Right ventricle myocardium inferior (tissue), 1 donor: ENCODE results near the gene APPBP2. TPM values are rescaled to one million over a fixed set of nuclear protein-coding genes. Genes with fewer than 3 reads are reported as not detected.
"Not testable (repeated sequence)": the region's sequence is repeated elsewhere in the genome, so short reads cannot be mapped to it uniquely, and the experiment has no call there.

Experiments
- ATAC-seq: fragments of 200-7000 bp; cut with Tn5 transposase; one replicate; pipeline ENCODE4 v1.9.1; 2020; ENCODE audit warnings: mild to moderate bottlenecking, moderate library complexity
- DNase-seq: peaks from one replicate; pipeline ENCODE4 v3.0.0; 2021; ENCODE audit errors: missing footprints
- intact Hi-C: fragments of 100-400 bp; cut with DNase I; formaldehyde crosslinking; loops from one replicate; pipeline ENCODE4 v1.11.0; 2022
- long read RNA-seq: library from polyadenylated mRNA; unstranded; transcript quantifications from one replicate; pipeline ENCODE4 v2.0.0, GENCODE V29; 2021
- total RNA-seq: library from RNA; stranded (reverse); fragmentation: NEBNext Ultra II Directional; extraction: Animal tissue kit (Norgen Biotek cat#: 25700); gene quantifications from one replicate; pipeline ENCODE4 v1.2.1, GENCODE V29; 2021
- donor health status: DM: no; HTN: yes; CAD: no; lungs with severe emphysema.

Gene APPBP2
- total RNA-seq: 16.7 TPM
- long read RNA-seq, full-length matches to known transcripts: 5 of 5 reads
- long read RNA-seq, partial matches to known transcripts: 0 of 5 reads
- long read RNA-seq, other reads (novel, unspliced or antisense): 0 of 5 reads

GRCh38 chr17:60525685-60526514 lies at the start of gene APPBP2:
TSS of gene APPBP2 (minus strand) at chr17:60526242. CDS start at chr17:60525931, 311 bp downstream.
- ATAC-seq (peak; percentile 98), DNase-seq (peak; percentile 94)
- intact Hi-C loops: loop anchor here (2.0 to 10.0 kb wide), 2 partner anchors 75 to 109 kb away; partner anchors contain the start of gene PPM1D

GRCh38 chr17:60573236-60574051 lies 47.4 kb upstream of the APPBP2 start:
- ATAC-seq: no peak
- DNase-seq: no peak

GRCh38 chr17:60565233-60565632 lies 39.2 kb upstream of the APPBP2 start:
- DNase-seq: no peak
- intact Hi-C loops: loop anchor here (5.0 kb wide), 2 partner anchors 37 to 43 kb away; partner anchors contain the start of gene PPM1D
- ATAC-seq: no peak

More at GRCh38 chr17:60573236-60574051, 47.4 kb upstream of the APPBP2 start:
- intact Hi-C loops: no loop called here

GRCh38 chr17:60563743-60564142 lies 37.7 kb upstream of the APPBP2 start:
- DNase-seq (no peak), ATAC-seq (no peak)
- intact Hi-C loops: no loop called here

- ATAC-seq: no peak
- no peak for DNase-seq
- intact Hi-C loops: no loop called here
These were observed 36.4 kb upstream of the APPBP2 start for GRCh38 chr17:60562421-60562820.

GRCh38 chr17:60560860-60561257 lies 34.8 kb upstream of the APPBP2 start:
- intact Hi-C loops: no loop called here
- ATAC-seq (no peak), DNase-seq (no peak)

GRCh38 chr17:60559995-60560859 lies 34.2 kb upstream of the APPBP2 start:
- intact Hi-C loops: no loop called here
- ATAC-seq (no peak), DNase-seq (no peak)

GRCh38 chr17:60559659-60559994 lies 33.6 kb upstream of the APPBP2 start:
- DNase-seq (no peak), ATAC-seq (no peak)
- intact Hi-C loops: no loop called here

- no peak for ATAC-seq
- no peak for DNase-seq
- intact Hi-C loops: no loop called here
These were observed 31.8 kb upstream of the APPBP2 start for GRCh38 chr17:60557805-60558204.

- intact Hi-C loops: no loop called here
- ATAC-seq: no peak
- no peak for DNase-seq
These were observed 29.7 kb upstream of the APPBP2 start for GRCh38 chr17:60555786-60556185.

- intact Hi-C loops: no loop called here
- DNase-seq: no peak
- no peak for ATAC-seq
These were observed 28.3 kb upstream of the APPBP2 start for GRCh38 chr17:60554377-60554788.

- DNase-seq, ATAC-seq, intact Hi-C loops: not testable (repeated sequence)
These were observed 26.2 kb upstream of the APPBP2 start for GRCh38 chr17:60552255-60552654.

- intact Hi-C loops: no loop called here
- DNase-seq (no peak), ATAC-seq (no peak)
These were observed 22.9 kb upstream of the APPBP2 start for GRCh38 chr17:60548990-60549389.

- intact Hi-C loops: no loop called here
- no peak for DNase-seq
- no peak for ATAC-seq
These were observed 19.6 kb upstream of the APPBP2 start for GRCh38 chr17:60545465-60546191.

GRCh38 chr17:60542071-60542470 lies 16.0 kb upstream of the APPBP2 start:
- intact Hi-C loops: no loop called here
- DNase-seq (no peak), ATAC-seq (no peak)

GRCh38 chr17:60540460-60540859 lies 14.4 kb upstream of the APPBP2 start:
- DNase-seq (no peak), ATAC-seq (no peak)
- intact Hi-C loops: no loop called here

- DNase-seq (no peak), ATAC-seq (no peak)
- intact Hi-C loops: no loop called here
These were observed 13.8 kb upstream of the APPBP2 start for GRCh38 chr17:60539807-60540206.

GRCh38 chr17:60538726-60539125 lies 12.7 kb upstream of the APPBP2 start:
- ATAC-seq (no peak), DNase-seq (no peak)
- intact Hi-C loops: no loop called here
